HG03108 (cell line): ENCODE results near the gene TTC7B.

ENCODE experiments used
- ATAC-seq: cut with Tn5 transposase; IDR thresholded peaks from one replicate; pipeline ENCODE4 v1.9.1; 2021; ENCODE audit warnings: moderate library complexity; ENCODE audit not compliant: unreplicated experiment

TTC7B gene

DNA sequence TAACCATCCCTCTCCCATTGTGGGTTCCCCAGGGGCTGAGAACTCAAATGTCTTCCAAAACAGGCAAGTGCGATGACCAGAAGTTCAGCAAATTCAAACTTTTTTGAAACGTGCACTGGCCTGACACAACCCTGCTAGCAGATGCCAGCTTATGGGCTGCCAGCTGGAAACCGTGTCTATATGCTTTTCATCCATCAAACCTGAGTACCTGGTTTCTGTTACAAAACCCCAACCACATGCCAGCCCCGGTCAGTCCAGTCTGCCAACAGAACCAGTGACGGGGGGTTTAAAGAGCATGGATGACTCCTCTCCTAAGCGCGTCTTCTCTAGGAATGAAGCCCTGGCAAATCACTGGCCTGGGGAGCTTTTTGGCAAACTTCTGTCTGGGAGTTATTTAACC lies 189.7 kb downstream of the TTC7B start:
- ATAC-seq, result no peak

DNA sequence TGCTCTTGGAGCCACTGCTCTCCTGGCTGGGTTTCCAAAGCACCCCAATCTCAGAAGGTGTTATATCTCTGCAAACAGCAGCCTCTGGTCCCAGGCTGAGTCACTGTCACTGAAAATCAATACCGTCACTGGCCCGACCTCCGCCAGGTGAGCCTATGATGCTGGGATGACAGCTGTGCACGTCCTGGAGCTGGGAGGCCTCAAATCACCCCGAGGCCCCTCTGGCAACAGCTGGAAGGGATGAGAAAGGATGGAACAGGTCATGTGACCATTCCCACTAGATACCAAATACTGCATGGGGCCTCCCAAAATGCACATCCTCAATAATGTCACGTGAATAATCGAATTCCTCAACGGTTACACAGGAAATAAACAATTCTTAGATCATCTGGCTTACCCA lies 190.8 kb downstream of the TTC7B start:
- no peak for ATAC-seq

DNA sequence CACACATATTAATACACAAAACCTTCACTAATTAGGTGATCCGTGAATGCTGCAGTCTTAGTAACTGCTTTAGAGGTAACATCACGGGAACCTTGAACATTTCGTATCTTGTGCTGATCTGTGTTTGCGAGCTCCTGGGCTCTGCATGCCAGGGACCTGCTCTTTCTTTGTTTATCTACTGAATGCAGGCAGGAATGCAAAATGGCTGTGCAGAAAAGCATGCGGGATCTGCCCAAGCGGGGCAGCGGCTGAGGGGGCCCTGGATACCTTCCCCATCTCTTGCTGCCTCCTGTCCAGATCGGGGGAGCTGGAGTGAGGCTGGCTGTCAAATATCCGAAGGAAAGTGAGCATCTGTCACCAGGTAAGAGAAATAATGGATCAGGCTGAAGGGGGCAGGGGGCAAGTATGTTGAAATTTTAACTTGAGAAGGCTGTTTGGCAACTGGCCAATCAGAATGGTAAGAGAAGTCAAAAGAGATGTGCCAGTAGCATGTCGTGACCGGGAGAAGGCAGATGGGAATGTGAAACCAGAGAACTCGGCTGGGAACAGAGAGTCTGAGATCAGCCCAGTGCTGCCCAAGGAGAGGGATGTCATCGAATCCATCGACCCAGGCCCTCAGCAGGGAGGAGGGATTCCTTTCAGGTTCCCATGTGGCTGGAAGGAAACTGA lies 191.4 kb downstream of the TTC7B start:
- no peak for ATAC-seq

DNA sequence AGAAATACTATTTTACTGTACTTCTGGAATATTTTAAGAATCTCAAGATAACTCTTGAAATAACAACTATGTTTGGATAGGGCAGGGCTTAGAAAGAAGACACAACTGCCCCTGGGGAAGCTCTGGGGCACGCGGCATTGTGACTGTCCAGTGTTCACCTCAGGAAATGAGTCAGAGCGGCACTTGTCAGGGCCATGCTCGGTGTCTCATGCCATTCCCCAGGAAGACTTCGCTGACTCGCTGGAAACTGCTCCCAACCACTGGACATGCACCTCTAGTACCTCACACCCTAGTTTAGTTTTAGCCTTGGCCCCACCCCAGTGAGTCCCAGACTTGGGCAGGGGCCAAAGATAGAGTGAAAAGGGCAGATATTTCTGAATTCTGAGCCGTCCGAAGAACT lies 192.0 kb downstream of the TTC7B start:
- no peak for ATAC-seq

DNA sequence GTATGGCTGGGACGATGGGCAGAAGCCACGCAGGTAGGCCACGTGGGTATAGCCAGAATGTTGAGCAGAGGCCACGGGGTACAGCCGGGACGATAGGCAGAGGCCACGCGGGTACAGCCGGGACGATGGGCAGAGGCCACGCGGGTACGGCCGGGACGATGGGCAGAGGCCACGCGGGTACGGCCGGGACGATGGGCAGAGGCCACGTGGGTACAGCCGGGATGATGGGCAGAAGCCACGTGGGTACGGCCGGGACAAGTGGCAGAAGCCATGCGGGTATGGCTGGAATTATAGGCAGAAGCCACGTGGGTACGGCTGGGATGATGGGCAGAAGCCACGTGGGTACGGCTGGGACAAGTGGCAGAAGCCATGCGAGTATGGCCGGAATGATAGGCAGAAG lies 195.0 kb downstream of the TTC7B start:
- ATAC-seq, result no peak

DNA sequence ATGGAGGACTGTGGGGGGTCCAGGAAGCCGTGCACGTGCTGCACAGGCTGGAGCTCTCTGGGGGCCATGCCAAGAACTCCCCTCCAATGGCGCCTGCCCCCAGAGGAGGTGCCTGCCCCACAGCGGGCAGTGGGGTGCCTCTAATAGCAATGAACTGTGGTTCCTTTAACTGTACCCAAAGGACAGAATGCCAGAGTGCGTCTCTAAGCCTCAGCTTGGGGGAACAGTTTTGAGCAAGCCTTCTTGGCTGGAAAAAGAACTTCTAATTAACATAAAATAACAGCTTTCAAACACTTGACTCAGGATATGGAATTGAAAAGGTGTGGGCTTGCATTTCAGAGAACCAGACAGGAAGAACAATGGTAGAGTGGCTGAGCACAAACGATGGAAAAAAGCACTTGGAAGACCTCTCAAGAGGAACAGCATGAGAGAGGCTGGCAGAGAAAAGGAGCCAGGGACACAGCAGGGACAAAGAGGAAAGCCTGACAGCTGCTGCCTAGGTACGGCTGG lies 195.6 kb downstream of the TTC7B start:
- ATAC-seq, result no peak

DNA sequence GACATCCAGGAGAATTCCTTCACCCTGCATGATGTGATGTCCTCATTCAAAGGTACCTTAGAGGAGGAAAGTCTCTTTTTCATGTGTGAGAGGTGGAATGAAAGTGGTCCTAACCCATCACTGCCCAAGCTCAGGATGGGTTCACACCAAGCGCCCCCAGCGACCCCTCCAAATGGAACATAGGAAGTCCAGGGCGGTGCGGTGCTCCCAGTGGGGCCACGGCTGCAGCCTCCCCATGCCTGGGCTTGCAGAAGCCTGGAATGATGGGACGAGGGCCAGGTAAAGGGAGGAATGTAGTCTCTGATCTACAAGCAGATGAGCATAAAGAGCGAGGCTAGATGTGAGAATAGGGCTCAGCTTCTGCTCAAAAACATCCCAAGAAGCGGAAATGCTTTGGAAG lies 196.3 kb downstream of the TTC7B start:
- no peak for ATAC-seq

DNA sequence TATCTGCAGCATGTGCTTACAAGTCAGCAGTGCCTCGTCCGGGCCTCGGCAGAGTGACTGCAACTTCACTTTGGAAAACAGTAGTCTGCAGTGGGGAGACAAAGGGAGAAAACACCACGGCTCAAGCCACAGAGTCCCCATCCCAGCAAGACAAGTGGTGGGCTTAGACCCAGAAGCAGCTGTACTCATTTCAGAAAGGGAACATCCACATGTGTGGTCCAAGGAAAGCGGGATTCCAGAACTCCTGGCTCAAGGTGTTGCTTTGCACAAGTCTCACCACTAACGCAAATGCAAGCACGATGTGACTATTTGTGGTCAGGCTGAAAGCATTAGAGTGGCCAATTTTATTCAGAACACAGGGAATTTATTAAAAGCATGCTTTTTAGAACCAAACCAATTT lies 198.3 kb downstream of the TTC7B start:
- no peak for ATAC-seq

DNA sequence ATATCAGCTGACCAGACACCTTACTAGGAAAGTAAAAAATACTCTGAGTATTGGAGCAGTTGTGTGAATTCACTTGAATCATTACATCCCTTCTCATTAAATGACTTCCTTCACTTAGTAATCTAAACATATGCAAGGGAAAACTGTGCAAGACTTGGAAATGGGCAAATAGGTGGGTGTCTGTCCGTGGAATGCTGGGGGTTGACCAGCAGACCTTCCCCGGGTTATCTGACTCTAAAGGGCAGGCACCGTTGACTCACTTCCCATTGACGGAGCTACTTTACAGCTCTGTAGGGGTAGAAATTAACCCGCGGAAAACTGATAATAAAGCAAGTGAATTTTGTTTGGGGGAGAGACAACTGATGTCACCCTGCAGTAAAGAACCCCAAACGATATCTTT lies 199.3 kb downstream of the TTC7B start:
- no peak for ATAC-seq

DNA sequence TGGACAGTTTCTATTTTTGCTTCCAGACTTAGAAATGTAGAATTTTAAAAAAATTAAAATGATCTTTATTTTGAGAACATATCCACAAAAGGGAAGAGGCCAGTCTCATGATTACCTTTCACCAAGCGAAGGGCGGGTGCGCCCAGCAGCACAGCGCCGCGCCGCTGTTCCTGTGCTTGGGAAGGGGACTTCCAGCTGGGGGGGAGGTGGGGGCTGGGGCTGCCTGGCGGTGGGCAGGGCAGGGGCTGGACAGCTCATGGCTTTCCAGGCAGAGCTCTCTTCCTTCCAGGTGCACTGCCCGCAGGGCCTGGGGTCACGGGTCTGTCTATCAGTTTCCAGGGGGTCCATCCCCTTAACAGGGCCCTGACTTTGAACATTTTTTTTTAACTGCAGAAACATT lies 199.9 kb downstream of the TTC7B start:
- ATAC-seq, result no peak

DNA sequence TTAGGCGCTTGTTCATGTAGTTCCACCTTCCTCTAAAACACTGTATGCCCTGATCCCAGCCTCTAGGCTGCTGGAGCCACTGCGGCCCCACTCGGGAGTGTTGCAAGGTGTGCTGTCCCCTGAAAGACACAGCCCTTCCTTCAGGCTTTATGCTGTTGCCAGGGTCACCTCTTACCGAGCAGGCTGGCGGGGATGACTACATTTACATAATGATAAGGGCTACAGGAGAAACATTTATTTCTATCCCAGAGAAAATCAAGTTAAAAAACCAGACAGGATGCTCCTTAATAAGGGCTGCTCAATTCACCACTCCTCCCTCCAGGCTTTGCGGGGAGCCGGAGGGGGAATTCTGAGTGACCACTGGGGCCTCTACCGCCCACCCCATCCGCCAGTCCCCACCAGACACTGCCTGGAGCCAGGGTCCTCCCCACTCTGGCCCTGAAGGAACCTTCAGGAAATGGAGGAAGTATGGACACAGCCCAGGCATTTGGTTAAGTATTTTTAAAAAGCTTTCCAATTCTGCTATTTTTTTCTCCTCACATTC lies 200.6 kb downstream of the TTC7B start:
- ATAC-seq, result no peak

DNA sequence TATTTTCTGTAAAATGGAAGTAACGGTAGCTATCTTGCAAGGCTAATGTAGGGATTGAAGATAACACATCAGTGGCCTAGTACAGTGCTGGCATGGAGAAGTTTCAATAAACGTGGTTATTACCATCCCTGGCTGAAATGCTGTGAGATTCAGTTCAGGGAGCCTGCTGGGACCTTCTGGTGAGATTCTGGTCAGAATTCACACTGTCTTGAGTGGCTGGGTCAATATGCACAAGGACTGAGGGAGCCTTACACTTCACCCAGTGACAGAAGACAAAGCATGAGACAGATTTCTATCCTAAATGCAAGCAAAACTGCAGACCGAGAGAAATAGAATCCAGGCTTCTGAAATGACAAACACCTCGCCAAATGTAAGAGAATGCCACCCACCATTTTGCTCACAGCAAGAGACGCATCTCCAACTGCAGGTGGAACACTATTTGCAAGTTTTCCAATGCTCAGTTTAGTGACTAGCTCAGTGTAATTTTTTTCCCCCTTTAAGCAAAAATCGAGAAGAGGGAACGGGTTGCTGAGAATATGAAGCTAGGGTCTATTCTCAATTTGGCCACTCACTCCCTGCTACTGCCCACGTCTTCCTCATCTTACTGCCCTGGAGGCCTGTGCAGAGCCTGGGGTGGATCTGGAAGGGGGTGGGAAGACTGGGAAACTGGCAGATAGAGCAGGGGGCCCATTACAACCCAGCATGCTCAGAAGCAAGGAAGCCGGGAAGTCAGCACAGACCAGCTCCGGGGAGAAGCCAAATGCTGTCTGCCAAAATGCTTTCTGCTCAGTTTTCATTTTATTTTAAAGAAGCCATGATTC lies 201.3 kb downstream of the TTC7B start:
- no peak for ATAC-seq

DNA sequence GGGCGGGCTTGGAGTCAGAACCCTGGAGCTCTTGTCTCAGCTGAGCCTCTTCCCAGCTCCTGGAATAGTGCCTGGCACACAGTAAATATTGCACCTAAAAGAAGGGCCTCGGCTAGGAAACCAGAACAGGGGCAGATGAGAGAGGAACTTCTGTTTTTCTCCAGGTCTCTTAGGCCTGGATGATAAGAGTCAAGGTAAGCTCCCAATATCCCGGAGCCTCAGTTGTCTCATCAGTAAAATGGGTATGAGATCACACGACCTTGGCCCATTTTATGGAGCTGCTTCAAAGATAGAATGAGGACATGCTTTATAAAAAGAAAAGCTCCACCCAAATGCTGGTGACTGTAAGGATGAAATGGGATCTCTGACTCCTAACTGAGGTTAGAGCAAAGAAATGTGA lies 202.2 kb downstream of the TTC7B start:
- no peak for ATAC-seq

DNA sequence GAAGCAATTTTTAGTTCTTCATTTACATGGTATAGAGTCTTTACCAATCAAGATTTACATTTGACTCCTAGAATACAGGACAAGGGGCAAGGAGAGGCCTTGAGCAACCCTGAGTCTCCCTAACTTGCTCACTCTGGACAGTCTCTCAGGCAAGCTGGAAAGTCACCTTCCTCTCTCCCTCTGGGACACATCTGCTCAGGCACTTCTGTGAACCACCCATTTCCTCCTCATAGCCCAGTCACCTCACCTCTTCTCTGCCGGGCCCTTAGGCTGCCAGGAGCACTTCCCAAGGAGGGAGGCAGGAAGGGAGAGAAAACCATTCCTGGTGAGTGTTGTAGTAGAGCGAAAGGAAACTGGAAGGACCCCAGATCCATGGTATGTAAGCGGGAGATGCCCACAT lies 202.8 kb downstream of the TTC7B start:
- ATAC-seq, result no peak

DNA sequence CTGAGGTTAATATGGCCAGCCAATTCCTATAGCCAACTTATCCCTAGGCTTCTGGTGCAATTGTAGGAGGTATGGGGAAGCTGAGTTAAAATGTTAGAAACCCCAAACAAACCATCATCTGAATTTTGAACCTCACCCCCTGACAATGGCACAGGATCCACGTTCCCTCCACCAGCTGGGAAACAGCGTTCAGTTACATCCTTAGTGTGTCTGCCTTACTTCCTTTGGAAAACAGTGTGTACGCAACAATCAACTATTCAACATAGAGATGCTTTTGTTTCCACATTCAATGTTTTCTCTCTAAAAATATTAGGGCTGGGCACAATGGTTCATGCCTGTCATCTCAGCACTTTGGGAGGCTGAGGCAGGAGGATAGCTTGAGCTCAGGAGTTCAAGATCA lies 203.4 kb downstream of the TTC7B start:
- ATAC-seq, result no peak

DNA sequence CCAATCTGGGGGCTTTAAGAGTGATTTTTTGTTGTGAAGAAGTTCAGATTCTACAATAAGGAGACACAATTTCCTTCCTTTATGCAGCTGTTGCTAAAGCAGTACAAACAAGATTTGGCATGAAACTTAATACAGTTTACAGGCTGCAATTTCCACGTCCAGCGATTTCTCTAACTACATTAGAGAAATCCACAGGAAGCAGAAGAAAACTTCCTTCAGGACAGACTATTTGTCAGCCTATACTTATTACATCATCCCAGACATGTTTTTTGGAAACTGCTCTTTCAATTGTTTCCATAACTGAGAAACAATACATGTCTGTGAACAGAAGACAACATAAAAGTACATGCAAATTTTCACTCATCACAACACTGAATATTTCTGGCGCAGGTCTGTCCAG lies 204.3 kb downstream of the TTC7B start:
- no peak for ATAC-seq

DNA sequence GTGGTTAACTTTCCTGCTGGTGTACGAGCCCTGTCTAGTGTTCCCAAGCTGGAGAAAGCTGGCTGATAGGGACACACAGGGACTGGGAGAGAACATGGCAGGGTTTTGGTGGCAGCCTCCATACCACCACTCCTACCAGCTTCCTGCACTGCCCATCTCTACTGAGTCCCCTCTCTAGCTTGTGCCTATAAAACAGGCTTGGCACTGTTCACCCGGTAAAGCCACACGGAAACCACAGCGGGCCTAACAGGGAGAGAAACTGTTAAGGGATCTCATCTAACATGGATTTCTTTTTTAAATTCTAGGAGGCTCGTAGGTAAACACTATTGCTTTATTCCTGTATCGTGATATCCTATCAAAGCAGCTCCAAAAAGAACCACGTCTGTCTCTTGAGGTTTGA lies 204.7 kb downstream of the TTC7B start:
- ATAC-seq, result no peak

DNA sequence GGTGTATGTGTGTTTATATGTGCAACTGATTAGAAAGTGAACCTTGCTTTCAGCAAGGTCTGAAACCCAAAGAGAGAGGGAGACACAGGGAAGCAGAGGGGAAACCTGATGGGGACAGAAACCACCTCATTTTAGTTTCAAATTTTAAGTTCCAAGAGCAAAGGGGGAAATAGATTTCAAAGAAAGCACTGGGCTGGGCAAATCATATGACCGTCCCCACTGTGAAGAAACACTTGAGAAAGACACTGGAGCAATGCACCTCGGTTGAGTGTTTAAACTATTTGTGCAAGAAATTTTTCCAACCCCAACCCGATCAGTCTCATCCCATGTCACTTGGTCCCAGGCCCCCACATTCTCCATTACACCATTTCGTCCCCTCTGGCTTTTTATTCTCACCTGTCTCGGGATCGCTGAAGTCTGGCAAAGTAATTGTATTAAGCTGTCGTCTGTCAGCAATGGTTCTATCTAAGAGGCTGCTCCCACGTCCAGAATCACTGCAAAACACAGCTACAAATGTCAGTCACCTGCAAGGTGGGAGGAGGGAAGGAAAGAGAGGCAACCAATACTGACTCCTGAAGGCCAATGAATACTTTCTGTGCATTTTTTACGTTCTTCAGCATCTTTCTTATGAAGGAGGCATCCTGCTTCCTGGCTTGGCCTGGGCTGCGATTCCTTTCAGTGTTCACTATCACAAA lies 205.7 kb downstream of the TTC7B start:
- no peak for ATAC-seq

DNA sequence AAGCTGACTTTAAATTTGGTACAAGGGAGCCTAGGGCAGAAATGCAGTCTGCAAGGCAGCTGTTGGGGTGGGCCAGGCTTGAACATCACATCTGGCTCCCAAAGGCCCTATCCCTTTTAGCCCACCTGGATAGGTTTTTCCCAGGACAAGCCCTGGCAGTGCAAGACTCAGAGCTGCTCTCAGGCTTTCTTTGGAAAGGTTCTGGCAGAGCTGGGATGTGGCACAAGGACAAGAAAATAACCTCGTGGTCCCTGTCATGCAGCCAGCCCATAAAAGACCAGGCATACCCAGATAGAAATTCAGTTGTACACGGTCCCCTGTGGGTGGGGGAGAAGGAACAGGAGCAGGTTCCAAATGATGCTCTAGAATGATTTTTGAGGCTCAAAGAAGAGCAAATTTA lies 206.9 kb downstream of the TTC7B start:
- no peak for ATAC-seq

DNA sequence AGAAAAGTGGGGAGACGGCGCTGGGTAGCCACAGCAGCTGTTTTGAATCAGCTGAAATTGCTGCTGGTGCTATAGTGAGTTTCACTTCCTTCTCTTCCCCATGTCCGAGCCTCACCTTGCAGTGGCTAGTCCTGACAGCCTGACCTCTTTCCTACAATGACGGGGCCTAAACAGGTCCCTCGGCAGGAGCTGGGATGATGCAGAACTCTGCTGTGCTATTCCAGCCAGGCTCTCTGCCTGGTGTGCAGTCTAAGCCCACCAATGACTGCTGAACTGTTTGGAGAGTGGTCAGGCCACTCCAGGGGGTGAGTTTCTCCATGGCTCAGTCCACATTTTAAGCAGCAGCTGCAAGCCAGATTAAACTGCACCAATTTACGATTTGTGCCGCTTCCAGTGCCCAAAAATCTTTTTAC lies 207.3 kb downstream of the TTC7B start:
- ATAC-seq, result no peak

DNA sequence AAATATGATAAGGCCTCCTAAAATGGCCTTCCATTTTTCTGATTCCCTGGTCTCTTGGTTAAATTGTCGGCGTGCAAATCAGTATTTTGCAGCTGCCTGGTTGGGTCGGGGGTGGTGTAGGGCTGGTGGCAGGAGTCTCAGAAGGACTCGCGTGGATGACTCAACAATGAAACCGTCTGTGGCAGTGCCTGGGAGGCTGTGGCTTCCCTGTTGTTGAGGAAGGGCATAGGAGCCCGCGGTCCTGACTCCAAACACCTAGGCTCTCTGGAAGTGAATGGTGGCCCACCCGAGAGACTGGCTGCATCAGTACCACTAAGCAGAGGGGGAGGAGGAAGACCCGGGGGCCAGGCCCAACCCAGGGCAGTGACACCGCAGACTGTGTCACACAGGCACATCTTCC lies 207.9 kb downstream of the TTC7B start:
- ATAC-seq, result no peak

DNA sequence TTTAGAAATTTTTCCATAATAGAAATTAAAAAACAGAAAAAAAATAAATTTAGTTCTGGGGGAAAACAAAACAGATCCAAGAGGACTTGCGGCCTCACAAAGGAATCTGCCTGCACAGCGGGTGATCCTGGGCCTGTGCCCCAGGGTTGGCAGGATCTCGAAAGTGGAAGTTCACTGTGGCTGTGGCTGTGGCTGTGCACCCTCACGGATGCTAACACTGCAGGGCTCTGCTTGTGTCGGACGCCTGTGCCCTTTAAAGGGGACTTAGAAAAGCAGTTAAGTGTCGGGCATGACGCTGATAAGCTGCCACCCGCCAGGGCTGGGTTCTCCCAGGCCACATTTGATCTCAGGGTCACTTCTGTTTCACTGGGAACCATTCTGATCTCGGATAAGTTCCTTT lies 209.1 kb downstream of the TTC7B start:
- ATAC-seq, result no peak
